ENCODE data around the gene LOXL1.

GRCh38 chr15:73957276-73957675 lies 31.0 kb downstream of the LOXL1 start:
- TF ChIP-seq POLR2A (IDR thresholded peaks at IDR 0.05) (no peak), CTCF (IDR thresholded peaks at IDR 0.05) (no peak)

Measured in heart left ventricle (tissue), 13 donors.